HG03064 (cell line): ENCODE measurements around the gene PSMD3.

Experiments used
- ATAC-seq: cut with Tn5 transposase; IDR thresholded peaks from one replicate; pipeline ENCODE4 v1.9.1; 2021; ENCODE audit warnings: low read depth; ENCODE audit not compliant: unreplicated experiment

The PSMD3 gene

GRCh38 chr17:40019140-40019991, 38.8 kb downstream of the PSMD3 start:
- no peak for ATAC-seq

DNA sequence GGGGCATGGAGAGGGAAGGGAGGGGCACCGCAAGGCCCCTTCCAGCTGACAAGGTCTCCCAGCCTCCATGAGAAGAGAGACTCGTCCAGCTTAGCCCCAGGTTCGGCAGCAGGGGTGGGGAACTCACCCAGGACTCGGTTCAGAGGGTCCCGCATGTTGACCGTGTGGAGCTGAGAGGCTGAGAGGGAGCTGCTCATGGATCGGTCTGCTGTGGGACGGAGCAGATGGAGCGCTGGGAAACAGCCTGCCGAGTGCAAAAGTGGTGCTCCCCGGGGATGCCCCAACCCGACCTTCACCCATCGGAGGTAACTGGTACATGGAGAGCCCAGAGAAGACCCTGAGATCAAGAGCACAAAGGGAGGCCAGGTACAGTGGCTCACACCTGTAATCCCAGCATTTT, 39.5 kb downstream of the PSMD3 start:
- no peak for ATAC-seq

DNA sequence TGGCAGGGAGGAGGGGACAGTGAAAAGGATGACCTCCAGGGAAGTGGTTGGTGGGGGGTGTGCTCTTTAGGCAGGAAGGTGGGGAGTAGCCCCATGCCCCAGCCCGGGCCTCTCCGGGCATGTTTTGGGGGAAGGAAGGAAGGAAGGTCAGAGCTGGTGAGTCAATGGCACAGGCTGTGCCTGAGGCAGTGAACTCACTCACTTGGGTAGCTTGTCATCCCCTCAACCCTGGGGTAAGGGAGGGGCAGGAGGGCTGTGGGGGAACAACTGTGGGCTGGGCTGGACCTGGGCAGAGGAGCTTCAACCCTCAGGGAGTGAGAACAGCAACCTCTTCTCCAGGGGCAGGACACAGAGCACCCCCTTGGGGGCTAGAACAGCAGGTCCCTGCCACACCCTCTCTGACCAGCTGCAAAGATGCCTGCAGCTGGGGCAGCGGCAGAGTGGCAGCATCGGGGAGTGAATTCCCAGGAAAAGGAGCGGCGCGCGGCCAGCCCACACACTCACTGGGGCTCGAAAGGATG, 40.9 kb downstream of the PSMD3 start:
- ATAC-seq = no peak

- ATAC-seq = no peak
Measured at GRCh38 chr17:40022497-40022896, 41.9 kb downstream of the PSMD3 start.

DNA sequence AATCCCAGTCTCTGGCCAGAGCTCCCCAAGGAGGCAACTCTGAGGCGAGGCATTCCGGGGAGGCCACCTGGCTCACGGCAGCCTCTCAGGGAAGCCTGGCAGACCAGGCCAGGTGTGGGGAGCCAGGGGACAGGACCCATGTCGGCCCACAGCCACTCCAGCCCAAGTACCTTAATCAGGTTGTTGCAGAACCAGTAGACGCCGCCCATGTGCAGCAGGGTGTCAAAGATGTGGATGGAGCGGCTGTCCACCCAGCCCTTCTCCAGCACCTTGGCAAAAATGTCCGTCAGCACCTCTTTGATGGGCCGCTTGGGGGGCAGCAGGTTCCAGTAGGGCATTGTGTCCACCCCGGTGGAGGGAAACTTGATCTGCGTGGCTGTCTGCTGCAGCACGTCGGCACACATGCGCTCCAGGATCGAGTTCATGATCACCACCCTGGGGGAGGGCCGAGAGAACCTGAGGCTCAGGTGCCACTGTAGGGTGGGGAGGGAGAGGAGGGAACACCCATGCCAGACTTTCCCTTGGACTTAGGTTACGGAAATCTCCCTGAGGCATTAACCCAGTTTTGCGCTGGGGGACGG, 42.4 kb downstream of the PSMD3 start:
- no peak for ATAC-seq

DNA sequence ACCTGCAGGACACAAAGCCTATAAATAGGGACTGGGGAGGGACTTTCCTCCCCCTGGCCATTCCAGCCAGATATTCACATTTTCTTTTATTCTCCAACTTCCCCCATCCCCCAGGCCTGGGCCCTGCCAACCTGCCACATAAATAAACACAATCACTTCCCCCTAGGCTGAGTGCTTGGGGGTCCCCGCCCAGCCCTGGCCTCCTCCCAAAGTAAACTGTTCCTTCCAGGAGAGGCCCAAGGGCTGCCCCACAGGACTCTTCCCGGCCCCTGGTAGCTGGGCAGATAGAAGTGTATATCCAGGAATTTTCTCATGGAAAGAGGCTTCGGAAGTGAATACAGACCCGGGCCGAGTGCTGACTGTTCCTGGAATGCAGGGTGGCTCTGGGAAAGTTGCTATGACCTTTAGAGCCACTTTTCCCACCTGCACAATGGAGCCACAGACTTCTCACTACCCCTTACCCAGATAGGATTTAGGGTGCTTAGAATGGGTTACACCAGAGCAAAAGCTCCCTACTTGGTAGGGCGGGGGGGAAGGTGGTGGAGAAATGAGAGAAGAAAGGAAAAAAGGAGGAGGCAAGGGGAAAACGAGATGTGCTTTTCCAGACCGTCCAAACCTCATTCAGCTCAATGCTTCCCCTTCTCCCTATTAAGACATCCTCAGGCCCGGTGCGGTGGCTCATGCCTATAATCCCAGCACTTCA, 43.1 kb downstream of the PSMD3 start:
- no peak for ATAC-seq

GRCh38 chr17:40024901-40025300, 44.3 kb downstream of the PSMD3 start:
- no peak for ATAC-seq

- no peak for ATAC-seq
Measured at GRCh38 chr17:40025559-40025958, 45.0 kb downstream of the PSMD3 start.

DNA sequence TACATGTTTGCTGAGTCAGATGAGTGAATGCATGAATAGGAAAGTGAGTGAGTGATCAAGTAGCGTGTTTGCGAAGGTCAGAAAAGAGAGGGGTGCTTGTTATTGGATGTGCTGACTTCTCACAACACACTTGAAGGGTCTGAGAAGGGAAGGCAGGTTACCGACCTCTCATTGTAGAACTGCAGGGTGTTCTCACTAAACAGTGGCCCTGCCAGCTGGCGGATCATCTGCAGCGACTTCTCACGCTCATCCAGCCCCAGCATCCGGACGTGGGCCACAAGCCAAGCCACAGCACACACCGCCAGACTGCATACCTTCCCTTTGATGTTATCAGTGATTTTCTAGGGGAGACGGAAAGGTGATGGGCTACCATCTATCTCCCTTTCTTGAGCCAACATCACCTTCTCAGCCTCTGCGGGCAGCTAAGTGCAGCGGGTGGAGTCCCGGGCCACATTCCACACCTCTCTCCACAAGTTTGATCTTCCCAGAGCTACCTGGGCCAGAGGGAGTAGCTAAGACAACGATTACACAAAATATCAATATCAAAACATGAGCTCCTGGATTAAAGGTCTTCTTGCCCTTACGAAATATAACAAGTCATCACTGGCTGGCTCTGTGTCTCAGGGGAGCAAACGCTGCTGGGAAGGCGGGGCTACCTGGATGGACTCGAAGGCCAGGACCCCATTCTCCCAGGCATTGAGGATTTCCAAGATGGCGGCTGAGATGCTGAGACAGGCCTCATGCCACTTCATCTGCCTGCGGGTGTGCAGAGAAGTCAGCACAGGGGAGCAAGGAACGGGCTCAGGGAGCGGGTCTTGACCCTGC, 45.6 kb downstream of the PSMD3 start:
- ATAC-seq = no peak

GRCh38 chr17:40026816-40027613, 46.4 kb downstream of the PSMD3 start:
- ATAC-seq = no peak

DNA sequence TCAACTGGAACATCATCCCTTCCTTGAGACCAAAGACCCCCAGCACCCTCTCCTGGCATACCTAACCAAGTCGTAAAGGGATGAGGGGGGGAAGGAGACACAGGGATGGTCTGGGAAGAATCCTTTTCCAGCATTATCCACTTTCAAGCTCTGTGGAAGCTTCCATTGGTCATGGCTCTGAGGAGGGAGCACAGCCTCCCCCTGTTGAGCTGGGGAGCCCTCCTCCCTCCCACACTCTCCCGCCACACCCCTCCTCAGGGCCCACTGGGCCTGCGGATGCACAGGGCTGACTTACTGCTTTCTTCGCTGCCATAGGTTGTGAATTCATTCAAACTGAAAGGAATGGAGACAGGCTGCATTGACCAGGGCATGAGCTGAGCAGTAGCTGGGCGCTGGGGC, 47.0 kb downstream of the PSMD3 start:
- ATAC-seq = no peak

DNA sequence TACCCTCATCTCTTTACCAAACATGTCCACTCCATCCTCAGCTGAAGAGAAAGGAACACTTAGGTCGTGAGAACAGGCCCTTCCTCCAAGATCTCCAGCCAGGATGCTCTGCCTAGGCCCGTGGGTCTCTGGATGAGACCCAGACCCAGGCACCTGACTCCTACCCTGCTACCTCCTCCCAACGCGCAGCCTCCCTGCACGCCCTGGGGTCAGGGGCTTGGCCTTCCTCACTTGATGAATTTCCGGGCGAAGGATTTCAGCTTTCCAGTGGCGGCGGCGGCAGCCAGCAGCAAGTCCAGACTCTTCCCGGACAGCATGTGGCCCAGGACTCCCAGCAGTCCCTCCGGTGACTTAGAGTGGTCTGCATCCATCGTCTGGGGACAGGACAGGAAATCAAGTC, 48.0 kb downstream of the PSMD3 start:
- no peak for ATAC-seq

- ATAC-seq = no peak
Measured at GRCh38 chr17:40031706-40032105, 51.1 kb downstream of the PSMD3 start.

DNA sequence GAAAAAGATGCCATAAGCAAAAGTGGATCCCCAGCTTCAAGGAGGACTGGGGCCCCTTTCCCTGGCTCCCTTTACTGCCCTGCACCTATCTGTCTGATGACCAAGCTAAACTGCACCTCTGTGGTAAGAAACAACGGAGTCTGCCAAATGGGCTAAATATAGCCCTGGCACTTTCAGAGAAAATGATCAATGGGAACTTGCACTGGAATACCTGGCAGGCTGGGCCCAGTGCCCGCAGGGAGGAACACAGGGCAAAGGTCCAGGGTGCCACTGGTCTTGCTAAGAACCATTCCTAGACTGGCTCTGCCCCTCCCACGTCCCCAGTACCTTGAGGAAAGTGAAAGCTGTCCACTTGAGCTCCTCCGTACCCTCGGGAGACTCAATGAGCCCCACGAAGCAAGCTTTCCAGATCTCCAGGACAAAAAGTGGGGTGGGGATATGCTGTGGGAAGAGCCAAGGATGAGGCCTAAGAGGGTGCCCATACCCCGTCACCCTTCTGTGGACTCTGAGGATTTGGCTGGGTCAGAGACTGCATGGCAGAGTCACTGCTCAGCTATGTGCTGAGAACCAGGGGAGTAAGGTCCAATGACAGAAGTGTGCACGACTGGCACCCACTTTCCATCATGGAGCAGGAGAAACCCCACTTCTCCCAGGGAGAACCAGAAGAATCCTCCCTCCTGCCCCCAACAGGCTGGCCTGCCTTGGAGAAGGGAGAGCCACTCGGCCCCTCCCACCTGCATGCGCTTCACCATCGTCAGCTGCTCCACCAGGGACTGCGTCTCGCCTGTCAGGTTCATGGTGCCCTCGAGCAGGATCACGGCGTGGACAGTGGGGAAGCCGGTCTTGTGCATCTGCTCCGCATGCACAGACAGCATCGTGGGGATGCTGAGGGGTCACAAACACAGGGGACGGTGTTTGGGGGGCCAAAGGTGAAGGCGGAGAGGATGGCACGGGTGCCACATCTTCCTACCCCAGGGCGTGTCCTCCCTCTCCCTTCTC, 52.0 kb downstream of the PSMD3 start:
- no peak for ATAC-seq

GRCh38 chr17:40033339-40033738, 52.7 kb downstream of the PSMD3 start:
- no peak for ATAC-seq

GRCh38 chr17:40034426-40035161, 54.0 kb downstream of the PSMD3 start:
- ATAC-seq = no peak

- no peak for ATAC-seq
Measured at GRCh38 chr17:40035162-40035559, 54.6 kb downstream of the PSMD3 start.
